T47D (cell line): ENCODE measurements around the gene SQOR.

Source experiments
- DNase-seq, 2 experiments: peaks; one replicate each; pipeline versions ENCODE4 v3.0.0 to v3.0.0-alpha.2; 2011 to 2012; ENCODE audit warnings: low read depth in 1 of 2, low spot score in 1 of 2
- JUND ChIP-seq: IDR thresholded peaks from 2 replicates; pipeline ENCODE4 v1.6.1; 2012; ENCODE audit warnings: low read depth
- in situ Hi-C: cut with HindIII; loops from 2 replicates; pipeline ENCODE4 v1.10.0; 2016; ENCODE audit warnings: low sequenced_read_pairs, low pct_unique_long_range_greater_than_20kb

SQOR gene

DNA sequence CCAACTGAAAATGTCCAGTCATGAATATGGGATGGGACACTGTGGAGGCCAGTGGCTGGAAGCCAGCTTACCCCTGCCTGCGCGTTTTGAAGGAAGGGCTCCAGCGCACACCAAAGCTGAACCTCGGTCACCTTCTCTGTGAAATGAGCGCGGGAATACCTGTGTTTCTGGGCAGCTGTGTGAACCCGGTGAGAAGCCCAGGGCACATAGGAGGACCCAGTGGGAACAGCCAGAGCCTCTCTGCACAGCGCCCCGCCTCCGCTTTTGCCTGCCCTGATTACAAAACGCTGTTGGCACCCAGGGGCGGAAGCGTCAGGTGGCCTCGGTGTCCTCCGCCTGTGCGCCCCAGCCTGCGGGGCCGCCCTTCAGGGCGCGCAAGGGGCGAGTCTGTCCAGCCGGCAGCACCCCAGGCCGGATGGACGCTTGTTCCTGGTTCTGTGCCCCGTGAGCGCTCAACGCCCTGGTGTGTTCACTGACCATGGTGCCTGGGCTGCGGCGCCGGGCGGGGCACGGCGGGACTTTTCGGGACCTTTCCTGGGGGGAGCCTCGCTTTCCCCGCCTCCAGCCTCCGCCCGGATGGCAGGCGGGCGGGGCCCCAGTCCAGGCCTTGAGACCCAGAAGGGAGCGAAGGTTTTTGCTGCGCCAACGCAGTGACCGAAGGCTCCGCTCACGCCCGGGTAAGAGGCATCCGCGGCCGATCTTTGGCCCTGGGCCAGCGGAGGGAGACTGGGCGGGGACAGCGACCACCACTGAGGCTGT, at the start of gene SQOR:
SQOR (plus strand) TSS at position 598 of the 759 bp plus-strand sequence. CDS start 23,895 bp downstream, outside the sequence.
- TF ChIP-seq JUND: no peak
- peak; percentile 73 to 93 for DNase-seq

DNA sequence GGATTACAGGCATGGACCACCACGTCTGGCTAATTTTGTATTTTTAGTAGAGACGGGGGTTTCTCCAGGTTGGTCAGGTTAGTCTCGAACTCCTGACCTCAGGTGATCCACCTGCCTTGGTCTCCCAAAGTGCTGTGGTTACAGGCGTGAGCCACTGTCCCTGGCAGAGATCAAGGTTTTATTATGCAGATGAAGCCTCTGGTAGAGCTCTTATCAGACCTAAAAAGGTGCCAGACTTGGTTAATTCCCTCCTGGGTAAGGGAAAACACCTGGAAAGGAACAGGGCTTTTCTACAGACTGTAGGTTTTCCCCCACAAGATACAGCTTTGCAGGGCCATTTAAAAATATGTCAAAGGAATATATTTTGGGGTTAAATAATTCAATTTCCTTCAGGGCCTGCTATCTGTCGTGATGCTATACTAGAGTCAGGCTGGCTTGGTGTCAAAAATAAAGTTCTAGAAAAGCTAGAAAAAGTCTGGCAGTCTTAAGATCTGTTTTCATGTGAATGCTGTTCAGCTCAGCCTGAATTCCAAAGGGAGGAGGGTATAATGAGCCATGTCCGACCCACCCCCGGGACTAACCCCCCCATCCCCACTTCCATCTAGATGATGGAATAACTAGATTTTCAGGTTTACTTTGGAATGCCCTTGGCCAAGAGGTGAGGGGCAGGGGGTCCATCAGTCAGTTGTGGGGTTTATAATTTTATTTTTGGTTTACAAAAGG, 49.6 kb upstream of the SQOR start:
- no peak for DNase-seq
- in situ Hi-C loops: no loop called here
- TF ChIP-seq JUND: no peak

More for the DNA sequence above, at the start of gene SQOR:
- in situ Hi-C loops: no loop called here

GRCh38 chr15:45586125-45586524, 48.7 kb upstream of the SQOR start:
- no peak for DNase-seq
- no peak for TF ChIP-seq JUND
- in situ Hi-C loops: no loop called here

DNA sequence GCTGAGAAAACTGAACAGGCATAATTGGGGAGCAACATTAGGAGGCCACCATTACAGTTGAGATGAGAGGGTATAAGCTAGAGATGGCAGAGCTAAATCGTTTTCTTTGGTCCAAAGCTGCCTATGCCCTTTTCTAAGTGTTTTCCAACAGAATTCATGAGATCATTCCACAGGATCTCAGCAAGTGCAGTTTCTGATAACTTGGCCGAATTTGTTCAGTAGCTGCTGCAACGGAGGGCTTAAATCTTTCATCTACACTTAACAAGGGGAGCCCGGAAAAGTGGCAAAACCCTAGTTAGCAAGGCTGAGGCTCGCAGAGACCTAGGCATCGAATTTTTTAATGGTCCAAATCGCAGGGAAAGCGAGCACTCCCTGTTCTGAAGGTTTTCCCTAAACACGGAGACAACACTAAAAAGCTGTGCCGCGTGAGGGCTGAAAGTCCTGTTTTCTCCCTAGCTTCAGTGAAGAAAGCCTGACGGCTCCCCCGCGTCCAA, 48.2 kb upstream of the SQOR start:
- TF ChIP-seq JUND: no peak
- in situ Hi-C loops: no loop called here
- DNase-seq: no peak

DNA sequence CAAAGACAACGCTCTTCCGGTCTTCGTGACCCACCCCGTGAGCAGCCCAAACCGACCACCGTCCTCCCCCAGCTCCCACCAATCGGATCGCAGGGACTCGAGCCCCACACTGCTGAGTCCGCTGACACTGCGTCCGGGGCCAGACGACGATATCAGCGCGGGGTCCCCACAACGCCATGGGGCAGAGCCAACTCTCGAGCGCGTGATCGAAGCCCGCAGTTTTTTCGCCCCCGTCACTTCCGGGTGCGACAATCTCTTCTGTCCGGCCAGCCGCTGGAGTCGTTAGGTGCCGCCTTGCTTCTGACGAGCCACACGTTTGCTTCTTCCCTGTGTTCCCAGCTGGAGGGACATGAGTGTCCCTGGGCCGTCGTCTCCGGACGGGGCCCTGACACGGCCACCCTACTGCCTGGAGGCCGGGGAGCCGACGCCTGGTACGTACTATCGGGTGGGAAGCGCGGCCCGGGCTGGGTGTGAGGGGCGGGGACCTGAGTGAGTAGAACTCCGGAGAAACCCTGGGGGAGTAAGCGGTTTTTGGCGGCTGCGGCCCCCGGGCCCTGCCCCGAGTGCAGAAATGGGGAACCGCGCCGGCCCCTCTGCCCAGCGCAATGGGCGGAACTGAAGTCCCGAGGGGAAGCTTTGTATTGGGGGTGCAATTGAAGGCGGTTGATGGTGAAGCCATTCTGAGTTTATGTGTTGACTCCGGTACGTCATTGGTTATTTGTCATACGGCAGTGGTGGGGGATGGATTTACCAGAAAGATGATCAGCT, 47.5 kb upstream of the SQOR start, which contains the start of gene BLOC1S6:
BLOC1S6 (plus strand) TSS at position 285 of the 768 bp plus-strand sequence; CDS start at position 350, 65 bp downstream.
- TF ChIP-seq JUND: no peak
- in situ Hi-C loops: no loop called here
- DNase-seq: peak; percentile 28 to 94

DNA sequence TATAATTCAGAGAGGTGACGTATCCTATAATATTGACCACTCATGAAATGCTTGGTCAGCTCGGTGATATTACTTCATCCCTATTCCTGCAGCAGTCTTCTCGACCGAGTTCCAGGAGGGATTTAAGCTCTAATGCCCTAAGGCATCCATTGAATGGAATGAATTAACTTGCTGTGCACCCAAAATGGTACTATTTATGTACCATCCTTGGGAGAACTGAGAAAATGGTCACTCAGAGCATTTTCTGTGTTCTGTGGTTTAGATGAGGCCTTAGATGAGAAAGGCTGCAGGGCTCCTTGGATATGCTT, 47.0 kb upstream of the SQOR start:
- in situ Hi-C loops: no loop called here
- no peak for TF ChIP-seq JUND

DNA sequence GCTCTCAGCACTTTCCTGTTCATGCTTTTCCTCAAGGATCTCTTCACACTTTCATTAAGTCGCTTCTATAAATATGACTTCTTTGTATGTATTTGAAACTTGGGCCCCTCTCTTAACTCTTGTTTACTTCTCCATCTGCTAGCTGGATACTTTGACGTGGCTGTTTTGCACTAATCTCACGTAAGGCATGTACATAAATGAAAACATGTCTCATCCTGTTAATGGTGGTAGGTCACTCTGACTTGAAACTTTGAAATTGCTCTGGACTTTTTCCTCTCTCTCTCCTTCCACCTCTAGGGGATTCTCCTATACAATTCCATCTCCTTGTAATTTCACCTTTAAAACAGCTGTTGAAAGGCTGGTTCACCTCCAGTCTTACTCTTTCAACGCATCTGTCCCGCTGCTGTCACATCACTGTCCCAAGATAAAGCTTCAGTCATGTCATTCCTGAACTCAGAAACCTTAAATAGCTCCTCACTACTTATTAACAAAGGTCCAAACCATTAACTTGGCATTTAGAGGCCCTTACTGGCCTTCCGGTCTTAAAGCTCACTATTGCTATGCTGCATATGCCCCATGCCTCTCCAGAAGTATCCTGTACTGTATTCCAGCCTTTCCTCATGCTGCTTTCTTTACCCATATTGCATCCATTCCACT, 46.5 kb upstream of the SQOR start:
- in situ Hi-C loops: no loop called here
- TF ChIP-seq JUND: no peak
- no peak for DNase-seq

More for the DNA sequence above, 47.0 kb upstream of the SQOR start:
- DNase-seq: no peak

- TF ChIP-seq JUND: no peak
- no peak for DNase-seq
- in situ Hi-C loops: no loop called here
These were observed 45.6 kb upstream of the SQOR start for GRCh38 chr15:45589256-45589655.

- in situ Hi-C loops: no loop called here
- no peak for DNase-seq
- no peak for TF ChIP-seq JUND
These were observed 40.5 kb upstream of the SQOR start for GRCh38 chr15:45594319-45594718.

GRCh38 chr15:45594835-45595530, 39.8 kb upstream of the SQOR start:
- in situ Hi-C loops: no loop called here
- no peak for DNase-seq
- TF ChIP-seq JUND: no peak

DNA sequence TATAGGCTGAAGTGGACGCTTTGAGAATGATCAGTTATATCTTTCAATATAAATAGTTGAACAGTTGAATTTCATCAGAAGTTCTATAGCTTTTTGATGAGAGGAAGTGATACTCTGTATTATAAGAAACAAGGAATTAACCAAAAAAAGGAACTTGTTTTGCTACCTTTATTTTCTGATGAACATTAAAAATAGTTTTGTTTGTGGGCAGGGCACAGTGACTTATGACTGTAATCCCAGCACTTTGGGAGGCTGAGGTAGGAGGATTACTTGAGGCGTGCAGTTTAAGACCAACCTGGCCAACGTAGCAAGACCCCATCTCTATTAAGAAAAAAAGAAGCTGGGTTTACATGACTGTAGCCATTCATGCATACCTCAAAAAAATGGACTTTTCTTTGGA, 30.9 kb upstream of the SQOR start:
- no peak for DNase-seq
- TF ChIP-seq JUND: no peak
- in situ Hi-C loops: no loop called here

- in situ Hi-C loops: no loop called here
- DNase-seq: no peak
- TF ChIP-seq JUND: no peak
These were observed 30.5 kb upstream of the SQOR start for GRCh38 chr15:45604326-45604725.
